Thyroid gland (tissue), 4 donors: Measurements from ENCODE around the gene HBA2. TPM values are rescaled to one million over a fixed set of nuclear protein-coding genes. Genes with fewer than 3 reads are reported as not detected.

Experiments used
- DNase-seq, 2 donors: peaks; one replicate each; pipeline ENCODE4 v3.0.0-alpha.2; 2019
- H3K27ac ChIP-seq, 3 donors: fragments of 200-600 bp; sonication (generic); 1 replicate in 2 of 3; 2 replicates in 1 of 3; pipeline ENCODE4 v1.5.1; 2016 to 2019; ENCODE audit warnings: mild to moderate bottlenecking in 1 of 3, moderate library complexity in 1 of 3
- H3K27me3 ChIP-seq: fragments of 200-600 bp; sonication (generic); one replicate; pipeline ENCODE4 v1.5.1; 2019
- H3K36me3 ChIP-seq, 2 donors: fragments of 200-600 bp; sonication (generic); one replicate each; pipeline ENCODE4 v1.5.1; 2016 to 2019
- H3K4me1 ChIP-seq, 2 donors: fragments of 200-600 bp; sonication (generic); one replicate each; pipeline ENCODE4 v1.5.1; 2017 to 2019
- H3K4me3 ChIP-seq, 3 donors: fragments of 200-600 bp; sonication (generic); replicated peaks in 1 of 3; 1 replicate in 2 of 3; 2 replicates in 1 of 3; pipeline ENCODE4 v1.5.1; 2016; ENCODE audit warnings: mild to moderate bottlenecking in 1 of 3
- H3K9me3 ChIP-seq: fragments of 200-600 bp; sonication (generic); one replicate; pipeline ENCODE4 v1.5.1; 2017
- CTCF ChIP-seq, 6 experiments: fragments of 200-600 bp in 3 of 6; fragments of 450-650 bp in 3 of 6; sonication (generic) in 3 of 6; IDR thresholded peaks; one replicate each; pipeline ENCODE4 v1.5.1; 2016 to 2019; ENCODE audit warnings: antibody characterized with exemption in 6 of 6, mild to moderate bottlenecking in 2 of 6, inconsistent platforms in 1 of 6, moderate library complexity in 1 of 6
- POLR2A ChIP-seq, 2 donors: fragments of 450-650 bp; IDR thresholded peaks; one replicate each; pipeline ENCODE4 v1.6.1; 2017; ENCODE audit warnings: antibody characterized with exemption in 2 of 2, mild to moderate bottlenecking in 2 of 2, moderate library complexity in 1 of 2
- WGBS, 2 donors: methylation state at CpG; one replicate each; pipeline ENCODE4 v1.1.5; 2017; 5-methylcytosine and 5-hydroxymethylcytosine counted together
- intact Hi-C: fragments of 100-400 bp; cut with DNase I; formaldehyde crosslinking; loops from one replicate; pipeline ENCODE4 v1.15.1; 2023
- total RNA-seq, 4 donors: library from RNA; depleted of rRNA; stranded (reverse); fragments of >200 nt; gene quantifications; one replicate each; pipeline ENCODE4 v1.2.3, GENCODE V29; 2016

HBA2 gene
- total RNA-seq, 4 donors from 2014 or later = 21.2 to 136 (median 51.3) TPM

GRCh38 chr16:177394-177822 lies 4.7 kb downstream of the HBA2 start:
- H3K4me1 ChIP-seq = peaks cover 10 to 18% of the 10 kb centered on the region in 2 donors
- intact Hi-C loops = no loop called here
- 1 to 8% methylated on average over 8 to 13 of the region's 13 CpGs for WGBS, 2 donors
- TF ChIP-seq CTCF (IDR thresholded peaks at IDR 0.05) = no peak
- TF ChIP-seq POLR2A (IDR thresholded peaks at IDR 0.05) = no peak
- H3K27me3 ChIP-seq = peaks cover 23% of the 10 kb centered on the region
- H3K27ac ChIP-seq = no peak overlapping the region
- no peaks in the 10 kb centered on the region for H3K9me3 ChIP-seq
- no peaks in the 10 kb centered on the region for H3K36me3 ChIP-seq
- no peak overlapping the region for H3K4me3 ChIP-seq
- no peak for DNase-seq

- no peak overlapping the region for H3K4me3 ChIP-seq
- H3K27me3 ChIP-seq = peaks cover 23% of the 10 kb centered on the region
- H3K4me1 ChIP-seq = peaks cover 10 to 18% of the 10 kb centered on the region in 2 donors
- no peak for DNase-seq
- H3K36me3 ChIP-seq = no peaks in the 10 kb centered on the region
- intact Hi-C loops = no loop called here
- no peaks in the 10 kb centered on the region for H3K9me3 ChIP-seq
- H3K27ac ChIP-seq = no peak overlapping the region
- TF ChIP-seq CTCF (IDR thresholded peaks at IDR 0.05) = no peak
- no peak for TF ChIP-seq POLR2A (IDR thresholded peaks at IDR 0.05)
- WGBS, 2 donors = 62 to 67% methylated on average over 5 to 9 of the region's 11 CpGs
Measured at GRCh38 chr16:177981-178667, 5.4 kb downstream of the HBA2 start.

- intact Hi-C loops = no loop called here
- Histone ChIP-seq H3K27ac (no peak overlapping the region), H3K36me3 (no peaks in the 10 kb centered on the region), H3K4me1 (peaks cover 10 to 18% of the 10 kb centered on the region in 2 donors), H3K4me3 (no peak overlapping the region), H3K9me3 (no peaks in the 10 kb centered on the region), H3K27me3 (peaks cover 23% of the 10 kb centered on the region)
- WGBS, 2 donors = 82 to 85% methylated on average over 11 of the region's 11 CpGs
- no peak for TF ChIP-seq POLR2A (IDR thresholded peaks at IDR 0.05)
- no peak for TF ChIP-seq CTCF (IDR thresholded peaks at IDR 0.05)
- DNase-seq = no peak
Measured at GRCh38 chr16:178668-179015, 6.0 kb downstream of the HBA2 start.

- no peak for TF ChIP-seq CTCF (IDR thresholded peaks at IDR 0.05)
- TF ChIP-seq POLR2A (IDR thresholded peaks at IDR 0.05) = no peak
- intact Hi-C loops = loop anchor here (5.0 kb wide), 1 partner anchor 72 kb away; no protein-coding TSS in a partner anchor
- no peak overlapping the region for H3K4me3 ChIP-seq
- H3K36me3 ChIP-seq = no peaks in the 10 kb centered on the region
- WGBS, 2 donors = 74% methylated on average over 17 of the region's 17 CpGs
- H3K4me1 ChIP-seq = peaks cover 10 to 18% of the 10 kb centered on the region in 2 donors
- H3K27ac ChIP-seq = no peak overlapping the region
- DNase-seq = no peak
- H3K9me3 ChIP-seq = no peaks in the 10 kb centered on the region
- peaks cover 23% of the 10 kb centered on the region for H3K27me3 ChIP-seq
Measured at GRCh38 chr16:179211-180092, 6.8 kb downstream of the HBA2 start.
